Motor neuron (in vitro differentiated cells): Measurements from ENCODE around the gene FLAD1. TPM values are rescaled to one million over a fixed set of nuclear protein-coding genes. Genes with fewer than 3 reads are reported as not detected.

ENCODE experiments used
- ATAC-seq, 8 experiments: fragments of 200-7000 bp; cut with Tn5 transposase; replicated peaks in 6 of 8; 2 replicates each; pipeline ENCODE4 v1.8.0; 2021; ENCODE audit warnings: mild to moderate bottlenecking in 8 of 8, moderate library complexity in 8 of 8
- H3K27ac ChIP-seq, 2 donors: fragments of 250-450 bp; sonication (Bioruptor Pico); 2 replicates each; pipeline ENCODE4 v1.9.0; 2021; ENCODE audit warnings: antibody characterized with exemption in 2 of 2, mild to moderate bottlenecking in 2 of 2, moderate library complexity in 1 of 2
- H3K4me1 ChIP-seq, 2 donors: fragments of 250-450 bp; sonication (Bioruptor Pico); replicated peaks in 1 of 2; 2 replicates each; pipeline ENCODE4 v1.6.1; 2021; ENCODE audit warnings: antibody characterized with exemption in 2 of 2, mild to moderate bottlenecking in 2 of 2, moderate library complexity in 1 of 2
- H3K4me3 ChIP-seq, 5 donors: fragments of 250-450 bp; sonication (Bioruptor Pico); 2 replicates each; pipeline ENCODE4 v1.9.0; 2021; ENCODE audit warnings: antibody characterized with exemption in 5 of 5, mild to moderate bottlenecking in 5 of 5, moderate library complexity in 4 of 5
- WGBS, 10 experiments: fragments of 450-650 bp; shearing (Covaris generic); methylation state at CpG; one replicate each; pipeline ENCODE4 v1.0.0; 2022; 5-methylcytosine and 5-hydroxymethylcytosine counted together
- in situ Hi-C, 9 experiments: fragments of 400-800 bp; cut with MboI; loops; one replicate each; pipeline ENCODE4 v1.15.0; 2021; ENCODE audit warnings: low sequenced_read_pairs in 9 of 9, low pct_unique_long_range_greater_than_20kb in 2 of 9; ENCODE audit not compliant: unreplicated experiment in 9 of 9
- total RNA-seq, 8 experiments: library from RNA; unstranded; fragments of 300-600 nt; gene quantifications; 2 replicates each; pipeline versions ENCODE4 v1.2.3 to v1.2.4, GENCODE V29; 2022

Gene FLAD1
- total RNA-seq, 8 experiments from 2014 or later: 34.1 to 76.9 (median 49.2) TPM

GRCh38 chr1:155005076-155006011, 22.2 kb downstream of the FLAD1 start:
- peak overlapping the region in 3 of 5 donors; percentile 49 to 70 (median 54) for H3K4me3 ChIP-seq

DNA sequence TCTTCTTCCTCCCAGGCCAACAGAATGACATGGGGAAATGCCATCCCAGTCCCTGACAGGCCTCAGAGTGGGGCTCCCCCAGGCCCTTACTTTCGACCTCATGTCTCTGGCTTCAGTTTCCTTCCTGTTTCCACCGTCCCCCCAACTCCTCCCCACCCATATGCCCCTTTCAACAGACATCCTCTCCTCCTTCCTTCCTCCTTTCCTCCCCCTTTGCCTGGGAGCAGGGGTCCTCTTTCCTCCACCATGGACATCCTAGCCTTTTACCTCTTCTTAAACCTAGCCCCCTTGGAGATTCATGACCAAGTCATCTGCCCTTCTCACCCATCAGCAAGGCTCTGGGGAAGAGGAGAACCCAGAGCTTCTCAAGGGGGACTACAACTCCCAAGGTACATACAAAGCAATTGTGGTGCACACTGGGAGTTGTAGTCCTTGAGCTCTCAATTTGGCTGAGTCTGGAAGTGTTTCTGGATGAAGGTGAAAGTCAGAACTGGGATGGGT, 23.5 kb downstream of the FLAD1 start:
- Histone ChIP-seq H3K27ac (no peak overlapping the region), H3K4me1 (peaks cover 28 to 33% of the 10 kb centered on the region in 2 donors), H3K4me3 (no peak overlapping the region)
- no peak for ATAC-seq
- WGBS, 10 experiments: 60 to 86% (median 83%) methylated on average over 1 of the region's 2 CpGs; no CpG with 5 or more reads in 7 of the 10 experiments
- in situ Hi-C loops: no loop called here

More at GRCh38 chr1:155005076-155006011, 22.2 kb downstream of the FLAD1 start:
- 79 to 100% (median 98%) methylated on average over 1 to 8 of the region's 17 CpGs; no CpG with 5 or more reads in 6 of the 10 experiments for WGBS, 10 experiments
- Histone ChIP-seq H3K27ac (peak overlapping the region; percentile 91 to 93), H3K4me1 (peaks cover 19 to 22% of the 10 kb centered on the region in 2 donors)
- no peak for ATAC-seq
- in situ Hi-C loops: no loop called here

DNA sequence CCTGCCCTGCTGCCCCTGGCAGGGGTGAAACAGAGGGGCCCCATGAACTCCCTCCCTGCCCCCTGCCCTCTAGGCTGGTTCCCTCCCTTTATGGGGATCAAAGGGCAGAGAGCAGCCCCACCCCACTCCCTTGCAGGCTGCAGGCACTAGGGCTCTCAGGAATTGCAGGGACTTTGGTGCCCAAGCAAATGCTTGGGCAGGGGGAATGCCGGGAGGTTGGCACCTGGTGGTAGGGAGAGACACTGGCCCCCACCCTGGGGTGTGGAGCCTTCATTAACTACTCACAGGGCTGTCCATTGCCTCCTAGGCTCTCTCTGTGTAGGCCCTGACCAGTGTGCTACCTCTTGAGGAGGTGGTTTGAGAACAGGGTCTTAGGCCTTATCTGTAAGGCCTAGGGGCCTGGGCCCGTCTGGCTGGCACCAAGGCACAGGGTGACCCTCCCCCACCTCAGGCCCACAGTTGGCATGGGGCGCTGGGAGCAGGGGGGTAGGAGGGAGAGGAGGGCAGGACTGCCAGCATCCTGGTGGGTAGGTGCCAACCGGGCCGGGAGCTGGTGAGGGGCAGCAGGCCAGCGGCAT, 24.2 kb downstream of the FLAD1 start:
- Histone ChIP-seq H3K4me3 (no peak overlapping the region), H3K27ac (no peak overlapping the region), H3K4me1 (peaks cover 33 to 39% of the 10 kb centered on the region in 2 donors)
- 57 to 100% methylated on average over 1 of the region's 6 CpGs; no CpG with 5 or more reads in 8 of the 10 experiments for WGBS, 10 experiments
- in situ Hi-C loops: no loop called here
- ATAC-seq: no peak

DNA sequence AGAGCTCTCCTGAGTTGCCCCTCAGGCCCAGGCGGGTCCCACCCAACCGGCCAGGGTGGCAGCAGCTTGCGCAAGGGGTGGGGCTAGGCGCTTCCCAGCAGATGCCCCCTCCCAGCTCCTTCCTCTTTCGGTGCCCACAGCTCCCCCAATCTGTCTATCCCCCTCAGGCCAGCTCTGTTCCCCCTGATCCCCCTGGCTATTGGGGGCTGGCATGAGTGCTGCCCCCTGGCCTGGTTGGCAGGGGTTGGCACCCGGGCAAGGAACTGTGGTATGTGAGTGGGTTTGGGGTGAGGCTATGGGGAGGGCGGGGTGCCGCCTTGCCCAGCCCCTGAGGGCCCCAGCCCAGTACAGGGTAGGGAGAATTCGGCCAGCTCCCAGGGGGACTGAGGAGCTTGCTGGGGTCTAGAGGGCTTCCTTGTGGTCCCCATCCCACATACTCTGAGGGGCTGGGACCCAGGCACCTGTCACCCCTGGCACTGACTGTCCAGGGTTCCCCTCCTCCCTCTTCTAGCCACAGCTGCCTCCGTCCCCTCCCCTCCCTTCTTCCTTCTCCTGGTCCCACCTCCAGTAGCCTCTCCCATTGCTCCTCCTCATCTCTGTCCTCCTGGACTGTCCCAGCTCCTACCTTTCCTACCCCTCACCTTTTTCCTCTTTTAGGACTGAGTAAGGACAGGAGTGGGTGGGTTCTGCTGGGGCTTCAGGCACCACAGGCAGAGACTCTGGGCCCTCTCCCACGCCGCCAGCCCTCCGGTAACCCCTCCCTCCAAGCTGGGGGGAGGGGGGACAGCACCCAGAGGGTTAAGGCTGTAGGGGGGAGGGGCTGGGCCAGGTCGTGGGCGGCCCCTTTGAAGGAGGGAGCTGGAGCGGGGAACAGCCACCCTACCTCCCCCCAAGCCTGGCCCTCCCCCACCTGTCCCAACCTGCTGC, 25.1 kb downstream of the FLAD1 start:
- WGBS, 10 experiments: 60% methylated on average over 1 of the region's 16 CpGs; no CpG with 5 or more reads in 9 of the 10 experiments
- ATAC-seq: no peak
- H3K4me3 ChIP-seq: no peak overlapping the region
- no peak overlapping the region for H3K27ac ChIP-seq
- in situ Hi-C loops: no loop called here
- peaks cover 37 to 42% of the 10 kb centered on the region in 2 donors for H3K4me1 ChIP-seq

- in situ Hi-C loops: no loop called here
- no peak overlapping the region for H3K27ac ChIP-seq
- 85 to 100% methylated on average over 2 of the region's 12 CpGs; no CpG with 5 or more reads in 8 of the 10 experiments for whole genome bisulfite sequencing, 10 experiments
- no peak for ATAC-seq
- H3K4me3 ChIP-seq: no peak overlapping the region
- H3K4me1 ChIP-seq: peaks cover 35 to 38% of the 10 kb centered on the region in 2 donors
Measured at GRCh38 chr1:155009221-155009711, 26.1 kb downstream of the FLAD1 start.

GRCh38 chr1:155009742-155010141, 26.6 kb downstream of the FLAD1 start:
- in situ Hi-C loops: no loop called here
- 80 to 100% (median 90%) methylated on average over 1 to 5 of the region's 5 CpGs; no CpG with 5 or more reads in 1 of the 10 experiments for WGBS, 10 experiments
- H3K4me1 ChIP-seq: peaks cover 30 to 34% of the 10 kb centered on the region in 2 donors
- no peak overlapping the region for H3K4me3 ChIP-seq
- no peak for ATAC-seq
- H3K27ac ChIP-seq: no peak overlapping the region

GRCh38 chr1:155010211-155010918, 27.2 kb downstream of the FLAD1 start:
- 80 to 100% (median 83%) methylated on average over 1 of the region's 11 CpGs; no CpG with 5 or more reads in 7 of the 10 experiments for WGBS, 10 experiments
- in situ Hi-C loops: no loop called here
- ATAC-seq: no peak
- Histone ChIP-seq H3K27ac (peak overlapping the region in 1 of 2 donors; percentile 68), H3K4me3 (no peak overlapping the region), H3K4me1 (peaks cover 27% of the 10 kb centered on the region in 2 donors)

DNA sequence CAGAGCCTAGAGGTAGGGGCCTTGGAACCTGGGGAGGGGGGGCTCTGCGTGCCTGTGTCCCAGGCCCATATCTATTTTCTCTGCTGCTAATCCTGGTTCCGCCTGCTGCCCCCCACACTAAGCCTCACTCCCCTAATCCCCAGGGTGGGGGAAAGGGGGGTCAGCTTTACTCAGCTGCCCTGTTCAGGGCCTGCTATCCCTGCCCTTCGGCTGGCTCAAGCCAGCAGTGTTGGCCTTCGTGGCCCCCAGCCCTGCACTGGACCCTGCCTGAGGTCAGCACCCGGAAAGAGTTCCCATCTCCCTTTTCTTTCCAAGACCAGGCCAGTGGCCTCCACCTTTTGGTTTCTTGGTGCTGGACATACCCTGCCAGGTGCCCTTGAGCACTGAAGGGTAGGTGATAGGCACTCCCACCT, 27.9 kb downstream of the FLAD1 start:
- in situ Hi-C loops: no loop called here
- no peak overlapping the region for H3K4me3 ChIP-seq
- ATAC-seq: no peak
- WGBS, 10 experiments: 60 to 100% (median 93%) methylated on average over 1 to 3 of the region's 5 CpGs; no CpG with 5 or more reads in 6 of the 10 experiments
- H3K4me1 ChIP-seq: peaks cover 26 to 27% of the 10 kb centered on the region in 2 donors
- H3K27ac ChIP-seq: peak overlapping the region in 1 of 2 donors; percentile 68

GRCh38 chr1:155011437-155012025, 28.4 kb downstream of the FLAD1 start:
- ATAC-seq: no peak
- WGBS, 10 experiments: no CpG with 5 or more reads among the region's 6 CpGs
- peak overlapping the region; percentile 48 to 68 for H3K27ac ChIP-seq
- peaks cover 26 to 27% of the 10 kb centered on the region in 2 donors for H3K4me1 ChIP-seq
- no peak overlapping the region for H3K4me3 ChIP-seq
- in situ Hi-C loops: no loop called here

GRCh38 chr1:155012026-155012546, 28.9 kb downstream of the FLAD1 start:
- no peak overlapping the region for H3K4me3 ChIP-seq
- peaks cover 30 to 32% of the 10 kb centered on the region in 2 donors for H3K4me1 ChIP-seq
- WGBS, 10 experiments: 0% methylated on average over 2 of the region's 9 CpGs; no CpG with 5 or more reads in 9 of the 10 experiments
- H3K27ac ChIP-seq: peak overlapping the region; percentile 48 to 68
- in situ Hi-C loops: no loop called here
- ATAC-seq: peak; percentile 76 to 94 (median 87)
